H1 (cell line): Measurements from ENCODE around the gene OR8A1.

Source experiments
- CBX8 ChIP-seq: fragments of 300-800, 300-1000 bp; sonication (generic); IDR thresholded peaks from 2 replicates; pipeline ENCODE4 v1.7.1; 2016; ENCODE audit warnings: low read depth, low read length, borderline replicate concordance
- CEBPB ChIP-seq: IDR thresholded peaks from 2 replicates; pipeline ENCODE4 v1.6.1; 2012; ENCODE audit warnings: low read depth, low read length
- EZH2 ChIP-seq: fragments of 200-600 bp; sonication (generic); IDR thresholded peaks from 2 replicates; pipeline ENCODE4 v1.7.1; 2012; ENCODE audit warnings: low read depth, mild to moderate bottlenecking, moderate library complexity, low read length, inconsistent platforms; ENCODE audit not compliant: severe bottlenecking
- GABPA ChIP-seq: IDR thresholded peaks from 2 replicates; pipeline ENCODE4 v1.6.1; 2011; ENCODE audit warnings: mild to moderate bottlenecking, low read length, moderate library complexity, borderline replicate concordance; ENCODE audit not compliant: insufficient read depth
- KDM5A ChIP-seq: fragments of 200-600 bp; IDR thresholded peaks from 2 replicates; pipeline ENCODE4 v1.7.1; 2012; ENCODE audit warnings: mild to moderate bottlenecking, low read length, inconsistent platforms, mixed read lengths
- MAX ChIP-seq: IDR thresholded peaks from 2 replicates; pipeline ENCODE4 v1.6.1; 2012; ENCODE audit warnings: inconsistent platforms
- POLR2A ChIP-seq, 2 experiments: IDR thresholded peaks; 1 replicate in 1 of 2; 2 replicates in 1 of 2; pipeline ENCODE4 v1.6.1; 2011; ENCODE audit warnings: low read depth in 2 of 2, low read length in 2 of 2, mild to moderate bottlenecking in 2 of 2; ENCODE audit errors: control extremely low read depth in 1 of 2
- POLR2AphosphoS5 ChIP-seq: IDR thresholded peaks from 2 replicates; pipeline ENCODE4 v1.6.1; 2011; ENCODE audit warnings: low read depth, low read length
- RAD21 ChIP-seq, 2 experiments: IDR thresholded peaks in 1 of 2; conservative IDR thresholded peaks in 1 of 2; 2 replicates each; pipeline ENCODE4 v1.6.1; 2011; ENCODE audit warnings: low read depth in 2 of 2, low read length in 2 of 2, improper control_type of control experiment in 1 of 2, inconsistent platforms in 1 of 2, mild to moderate bottlenecking in 1 of 2, moderate library complexity in 1 of 2
- RFX5 ChIP-seq: IDR thresholded peaks from 2 replicates; pipeline ENCODE4 v1.6.1; 2011; ENCODE audit warnings: low read depth, low read length, improper control_type of control experiment, borderline replicate concordance
- SP1 ChIP-seq: IDR thresholded peaks from 2 replicates; pipeline ENCODE4 v1.6.1; 2011; ENCODE audit warnings: low read depth, low read length
- YY1 ChIP-seq: IDR thresholded peaks from 2 replicates; pipeline ENCODE4 v1.6.1; 2011; ENCODE audit warnings: low read depth, mild to moderate bottlenecking, low read length
- TF ChIP-seq, protein P1 (sequence below), 3 experiments: IDR thresholded peaks; 1 replicate in 2 of 3; 2 replicates in 1 of 3; pipeline versions ENCODE4 v1.5.1 to v1.6.1; 2011; ENCODE audit warnings: low read length in 3 of 3, mild to moderate bottlenecking in 3 of 3, inconsistent platforms in 2 of 3, low read depth in 1 of 3, moderate library complexity in 1 of 3; ENCODE audit not compliant: insufficient read depth in 1 of 3; ENCODE audit errors: control extremely low read depth in 1 of 3

DNA sequence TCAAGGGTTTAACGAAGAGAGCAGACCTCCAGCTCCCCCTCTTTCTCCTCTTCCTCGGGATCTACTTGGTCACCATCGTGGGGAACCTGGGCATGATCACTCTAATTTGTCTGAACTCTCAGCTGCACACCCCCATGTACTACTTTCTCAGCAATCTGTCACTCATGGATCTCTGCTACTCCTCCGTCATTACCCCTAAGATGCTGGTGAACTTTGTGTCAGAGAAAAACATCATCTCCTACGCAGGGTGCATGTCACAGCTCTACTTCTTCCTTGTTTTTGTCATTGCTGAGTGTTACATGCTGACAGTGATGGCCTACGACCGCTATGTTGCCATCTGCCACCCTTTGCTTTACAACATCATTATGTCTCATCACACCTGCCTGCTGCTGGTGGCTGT lies 363 bp downstream of the OR8A1 start:
- TF ChIP-seq RAD21 (IDR thresholded peaks at IDR 0.05 in 1 of 2, conservative IDR thresholded peaks at IDR 0.05 in 1 of 2; ENCODE audit: low read depth in 2 of 2, low read length in 2 of 2) (no peak), EZH2 (no peak), POLR2A (IDR thresholded peaks at IDR 0.05; ENCODE audit: control extremely low read depth in 1 of 2, low read depth in 2 of 2, low read length in 2 of 2) (no peak), POLR2AphosphoS5 (no peak), CEBPB (no peak), MAX (no peak), KDM5A (no peak), CBX8 (no peak), GABPA (no peak), SP1 (no peak), RFX5 (no peak), YY1 (no peak)
- TF ChIP-seq, protein P1, sequence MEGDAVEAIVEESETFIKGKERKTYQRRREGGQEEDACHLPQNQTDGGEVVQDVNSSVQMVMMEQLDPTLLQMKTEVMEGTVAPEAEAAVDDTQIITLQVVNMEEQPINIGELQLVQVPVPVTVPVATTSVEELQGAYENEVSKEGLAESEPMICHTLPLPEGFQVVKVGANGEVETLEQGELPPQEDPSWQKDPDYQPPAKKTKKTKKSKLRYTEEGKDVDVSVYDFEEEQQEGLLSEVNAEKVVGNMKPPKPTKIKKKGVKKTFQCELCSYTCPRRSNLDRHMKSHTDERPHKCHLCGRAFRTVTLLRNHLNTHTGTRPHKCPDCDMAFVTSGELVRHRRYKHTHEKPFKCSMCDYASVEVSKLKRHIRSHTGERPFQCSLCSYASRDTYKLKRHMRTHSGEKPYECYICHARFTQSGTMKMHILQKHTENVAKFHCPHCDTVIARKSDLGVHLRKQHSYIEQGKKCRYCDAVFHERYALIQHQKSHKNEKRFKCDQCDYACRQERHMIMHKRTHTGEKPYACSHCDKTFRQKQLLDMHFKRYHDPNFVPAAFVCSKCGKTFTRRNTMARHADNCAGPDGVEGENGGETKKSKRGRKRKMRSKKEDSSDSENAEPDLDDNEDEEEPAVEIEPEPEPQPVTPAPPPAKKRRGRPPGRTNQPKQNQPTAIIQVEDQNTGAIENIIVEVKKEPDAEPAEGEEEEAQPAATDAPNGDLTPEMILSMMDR (IDR thresholded peaks at IDR 0.05; ENCODE audit: control extremely low read depth in 1 of 3, insufficient read depth in 1 of 3, low read depth in 1 of 3, low read length in 3 of 3): no peak
